ENCODE results near the gene PARD3B. TPM values are rescaled to one million over a fixed set of nuclear protein-coding genes. Genes with fewer than 3 reads are reported as not detected.

The PARD3B gene
- total and polyA plus RNA-seq, 8 donors: 1.8 to 42.6 (median 15.1) TPM

GRCh38 chr2:205461169-205461568 is 915.9 kb downstream of the PARD3B start:
- Histone ChIP-seq H3K4me3 (no peak overlapping the region), H3K27ac (no peak overlapping the region), H3K27me3 (no peaks in the 10 kb centered on the region), H3K4me1 (no peaks in the 10 kb centered on the region), H3K9me3 (no peaks in the 10 kb centered on the region), H3K36me3 (no peaks in the 10 kb centered on the region)
- intact Hi-C loops (cut with DNase I; ENCODE audit: low total_unique reads): no loop called here
- 83 to 98% (median 94%) methylated on average over 4 of the region's 4 CpGs for WGBS, 5 donors
- DNase-seq: no peak
- TF ChIP-seq POLR2A (IDR thresholded peaks at IDR 0.05) (no peak), CTCF (IDR thresholded peaks at IDR 0.05) (no peak), POLR2AphosphoS5 (IDR thresholded peaks at IDR 0.05) (no peak), EP300 (IDR thresholded peaks at IDR 0.05) (no peak)

- intact Hi-C loops (cut with DNase I; ENCODE audit: low total_unique reads): no loop called here
- WGBS, 5 donors: 75 to 86% (median 81%) methylated on average over 6 of the region's 6 CpGs
- Histone ChIP-seq H3K27me3 (no peaks in the 10 kb centered on the region), H3K36me3 (no peaks in the 10 kb centered on the region), H3K4me1 (no peaks in the 10 kb centered on the region), H3K9me3 (no peaks in the 10 kb centered on the region), H3K27ac (no peak overlapping the region), H3K4me3 (no peak overlapping the region)
- TF ChIP-seq POLR2AphosphoS5 (IDR thresholded peaks at IDR 0.05) (no peak), CTCF (IDR thresholded peaks at IDR 0.05) (no peak), POLR2A (IDR thresholded peaks at IDR 0.05) (no peak), EP300 (IDR thresholded peaks at IDR 0.05) (no peak)
- peak in 1 of 2 donors; percentile 12 for DNase-seq
These were observed 916.7 kb downstream of the PARD3B start for GRCh38 chr2:205461678-205462665.

- Histone ChIP-seq H3K36me3 (no peaks in the 10 kb centered on the region), H3K27ac (no peak overlapping the region), H3K27me3 (no peaks in the 10 kb centered on the region), H3K9me3 (no peaks in the 10 kb centered on the region), H3K4me3 (no peak overlapping the region), H3K4me1 (no peaks in the 10 kb centered on the region)
- DNase-seq: no peak
- intact Hi-C loops (cut with DNase I; ENCODE audit: low total_unique reads): no loop called here
- WGBS, 5 donors: 83 to 94% (median 88%) methylated on average over 6 of the region's 6 CpGs
- TF ChIP-seq POLR2A (IDR thresholded peaks at IDR 0.05) (no peak), EP300 (IDR thresholded peaks at IDR 0.05) (no peak), POLR2AphosphoS5 (IDR thresholded peaks at IDR 0.05) (no peak), CTCF (IDR thresholded peaks at IDR 0.05) (no peak)
These were observed 917.5 kb downstream of the PARD3B start for GRCh38 chr2:205462681-205463345.

- H3K27me3 ChIP-seq: no peaks in the 10 kb centered on the region
These were observed 918.3 kb downstream of the PARD3B start for GRCh38 chr2:205463466-205464025.

More at GRCh38 chr2:205463466-205464025, 918.3 kb downstream of the PARD3B start:
- no peak for DNase-seq
- no peaks in the 10 kb centered on the region for H3K4me1 ChIP-seq
- no peak for TF ChIP-seq EP300 (IDR thresholded peaks at IDR 0.05)
- no peak for TF ChIP-seq POLR2AphosphoS5 (IDR thresholded peaks at IDR 0.05)
- TF ChIP-seq CTCF (IDR thresholded peaks at IDR 0.05): no peak
- TF ChIP-seq POLR2A (IDR thresholded peaks at IDR 0.05): no peak
- H3K36me3 ChIP-seq: no peaks in the 10 kb centered on the region
- H3K27ac ChIP-seq: no peak overlapping the region
- no peaks in the 10 kb centered on the region for H3K9me3 ChIP-seq
- H3K4me3 ChIP-seq: no peak overlapping the region
- intact Hi-C loops (cut with DNase I; ENCODE audit: low total_unique reads): no loop called here
- WGBS, 5 donors: 87 to 92% (median 89%) methylated on average over 5 of the region's 5 CpGs

Measured in stomach (tissue), 9 donors.